A673 (cell line): ENCODE results near the gene FOXP4.

Experiments used
- CTCF ChIP-seq: fragments of 300-800, 200-600 bp; sonication (generic); conservative IDR thresholded peaks from 2 replicates; pipeline ENCODE4 v1.5.1; 2017; ENCODE audit warnings: low read depth, mild to moderate bottlenecking, antibody characterized with exemption, low read length, moderate library complexity, mixed read lengths
- EZH2 ChIP-seq: fragments of 200-600 bp; sonication (generic); IDR thresholded peaks from 2 replicates; pipeline ENCODE4 v1.6.1; 2017; ENCODE audit warnings: borderline replicate concordance, low read depth, mild to moderate bottlenecking, mixed read lengths, antibody characterized with exemption, low read length; ENCODE audit not compliant: poor library complexity, severe bottlenecking

- TF ChIP-seq CTCF (no peak), EZH2 (no peak)
Observed at GRCh38 chr6:41504466-41505121, 41.6 kb upstream of the FOXP4 start.
